NCI-H146 (cell line): Measurements from ENCODE around the gene FXYD3.

Experiments used
- DNase-seq: peaks from one replicate; lab custom pipeline; 2025; lab: John Stamatoyannopoulos, UW

FXYD3 gene

GRCh38 chr19:35106291-35106583, 9.4 kb upstream of the FXYD3 start:
- DNase-seq: no peak

- DNase-seq: no peak
Measured at GRCh38 chr19:35106898-35107541, 8.6 kb upstream of the FXYD3 start.

- DNase-seq: no peak
Measured at GRCh38 chr19:35107545-35107944, 8.1 kb upstream of the FXYD3 start.

- DNase-seq: no peak
Measured at GRCh38 chr19:35108730-35109129, 6.9 kb upstream of the FXYD3 start.

GRCh38 chr19:35109395-35110112, 6.1 kb upstream of the FXYD3 start:
- no peak for DNase-seq

- no peak for DNase-seq
Measured at GRCh38 chr19:35110974-35111373, 4.6 kb upstream of the FXYD3 start.

- no peak for DNase-seq
Measured at GRCh38 chr19:35112995-35113688, 2.5 kb upstream of the FXYD3 start.

- DNase-seq: peak; percentile 16
Measured at GRCh38 chr19:35114353-35115176, 1.1 kb upstream of the FXYD3 start.

- DNase-seq: peak; percentile 55
Measured at GRCh38 chr19:35116072-35116801, 614 bp downstream of the FXYD3 start.

- no peak for DNase-seq
Measured at GRCh38 chr19:35117116-35117515, 1.5 kb downstream of the FXYD3 start.

- no peak for DNase-seq
Measured at GRCh38 chr19:35117799-35118198, 2.2 kb downstream of the FXYD3 start.

GRCh38 chr19:35118268-35119020, 2.8 kb downstream of the FXYD3 start:
- DNase-seq: no peak

GRCh38 chr19:35119091-35119490, 3.5 kb downstream of the FXYD3 start:
- DNase-seq: no peak

GRCh38 chr19:35119578-35120155, 4.0 kb downstream of the FXYD3 start:
- DNase-seq: no peak

- peak; percentile 89 for DNase-seq
Measured at GRCh38 chr19:35120492-35120891, 4.9 kb downstream of the FXYD3 start.

GRCh38 chr19:35120898-35121297, 5.3 kb downstream of the FXYD3 start:
- DNase-seq: no peak

GRCh38 chr19:35122687-35123551, 7.3 kb downstream of the FXYD3 start:
- DNase-seq: no peak

- no peak for DNase-seq
Measured at GRCh38 chr19:35123573-35123972, 8.0 kb downstream of the FXYD3 start.
